M059J (cell line): ENCODE data around the gene MYO5A. TPM values are rescaled to one million over a fixed set of nuclear protein-coding genes. Genes with fewer than 3 reads are reported as not detected.

Experiments
- DNase-seq: peaks from one replicate; pipeline ENCODE4 v3.0.0-alpha.2; 2012; ENCODE audit warnings: low read depth
- total RNA-seq: library from RNA; depleted of rRNA; stranded (reverse); fragments of >200 nt; shearing (Covaris generic); gene quantifications from 2 replicates; pipeline ENCODE4 v1.2.3, GENCODE V29; 2014

The MYO5A gene
- total RNA-seq, 1 experiment from 2014 or later, result 23.6 TPM

- no peak for DNase-seq
Observed at GRCh38 chr15:52362497-52362896, 166.2 kb downstream of the MYO5A start.

- DNase-seq, result no peak
Observed at GRCh38 chr15:52361975-52362494, 166.6 kb downstream of the MYO5A start.

GRCh38 chr15:52361494-52361893, 167.2 kb downstream of the MYO5A start:
- no peak for DNase-seq

GRCh38 chr15:52360229-52361203, 168.2 kb downstream of the MYO5A start:
- no peak for DNase-seq

GRCh38 chr15:52359722-52360121, 169.0 kb downstream of the MYO5A start:
- DNase-seq, result no peak

- DNase-seq, result no peak
Observed at GRCh38 chr15:52357949-52358348, 170.7 kb downstream of the MYO5A start.

GRCh38 chr15:52352086-52352485, 176.6 kb downstream of the MYO5A start:
- DNase-seq, result no peak

GRCh38 chr15:52351206-52351908, 177.3 kb downstream of the MYO5A start:
- no peak for DNase-seq

GRCh38 chr15:52350423-52350822, 178.3 kb downstream of the MYO5A start:
- no peak for DNase-seq

GRCh38 chr15:52349052-52349700, 179.5 kb downstream of the MYO5A start:
- DNase-seq, result no peak

- DNase-seq, result no peak
Observed at GRCh38 chr15:52348056-52348745, 180.5 kb downstream of the MYO5A start.

GRCh38 chr15:52344592-52344991, 184.1 kb downstream of the MYO5A start:
- no peak for DNase-seq

- no peak for DNase-seq
Observed at GRCh38 chr15:52343831-52344230, 184.8 kb downstream of the MYO5A start.

GRCh38 chr15:52340093-52340492, 188.6 kb downstream of the MYO5A start:
- DNase-seq, result no peak

GRCh38 chr15:52338891-52339290, 189.8 kb downstream of the MYO5A start:
- DNase-seq, result no peak

- no peak for DNase-seq
Observed at GRCh38 chr15:52338058-52338457, 190.6 kb downstream of the MYO5A start.

- peak; percentile 79 for DNase-seq
Observed at GRCh38 chr15:52337198-52337853, 191.4 kb downstream of the MYO5A start.

GRCh38 chr15:52336529-52336928, 192.2 kb downstream of the MYO5A start:
- DNase-seq, result no peak

- DNase-seq, result peak; percentile 16
Observed at GRCh38 chr15:52334491-52335160, 194.1 kb downstream of the MYO5A start.

GRCh38 chr15:52331490-52332240, 197.0 kb downstream of the MYO5A start:
- peak; percentile 87 for DNase-seq
